Measurements from ENCODE around the gene LRRC42. TPM values are rescaled to one million over a fixed set of nuclear protein-coding genes. Genes with fewer than 3 reads are reported as not detected.
"Not testable (repeated sequence)": the region's sequence is repeated elsewhere in the genome, so short reads cannot be mapped to it uniquely, and the experiment has no call there.

The LRRC42 gene
- total and polyA plus RNA-seq, 8 donors, result 2.9 to 23.5 (median 13.4) TPM

GRCh38 chr1:53992085-53992874 is 46.1 kb downstream of the LRRC42 start:
- Histone ChIP-seq H3K27me3 (no peaks in the 10 kb centered on the region), H3K4me3 (no peak overlapping the region), H3K27ac (no peak overlapping the region), H3K36me3 (no peaks in the 10 kb centered on the region), H3K4me1 (no peaks in the 10 kb centered on the region), H3K9me3 (no peaks in the 10 kb centered on the region)
- 68 to 79% (median 72%) methylated on average over 4 of the region's 4 CpGs for WGBS, 5 donors
- no peak for DNase-seq
- peak in 3 of 7 experiments; percentile 6 to 25 (median 8) for TF ChIP-seq CTCF (IDR thresholded peaks at IDR 0.05)
- TF ChIP-seq EP300 (IDR thresholded peaks at IDR 0.05), result no peak
- intact Hi-C loops (cut with DNase I; ENCODE audit: low total_unique reads), result no loop called here

GRCh38 chr1:53994516-53994915 is 48.4 kb downstream of the LRRC42 start:
- H3K9me3 ChIP-seq; DNase-seq; H3K36me3 ChIP-seq; intact Hi-C loops (cut with DNase I; ENCODE audit: low total_unique reads); H3K27ac ChIP-seq; H3K4me3 ChIP-seq; H3K4me1 ChIP-seq; H3K27me3 ChIP-seq: not testable (repeated sequence)
- WGBS, 5 donors, result 86 to 94% (median 91%) methylated on average over 2 of the region's 2 CpGs

GRCh38 chr1:53995683-53996082 is 49.5 kb downstream of the LRRC42 start:
- Histone ChIP-seq H3K4me3 (no peak overlapping the region), H3K36me3 (no peaks in the 10 kb centered on the region), H3K4me1 (no peaks in the 10 kb centered on the region), H3K9me3 (no peaks in the 10 kb centered on the region), H3K27ac (no peak overlapping the region), H3K27me3 (no peaks in the 10 kb centered on the region)
- no peak for TF ChIP-seq EP300 (IDR thresholded peaks at IDR 0.05)
- no peak for TF ChIP-seq POLR2A (IDR thresholded peaks at IDR 0.05)
- no peak for TF ChIP-seq POLR2AphosphoS5 (IDR thresholded peaks at IDR 0.05)
- no peak for TF ChIP-seq CTCF (IDR thresholded peaks at IDR 0.05)
- intact Hi-C loops (cut with DNase I; ENCODE audit: low total_unique reads), result no loop called here
- WGBS, 5 donors, result 85 to 98% (median 96%) methylated on average over 1 of the region's 1 CpG
- DNase-seq, result no peak

GRCh38 chr1:53998223-53998622 is 52.1 kb downstream of the LRRC42 start:
- Histone ChIP-seq H3K4me1 (peaks cover 0 to 11% (median 10%) of the 10 kb centered on the region in 4 donors), H3K9me3 (no peaks in the 10 kb centered on the region), H3K27me3 (no peaks in the 10 kb centered on the region), H3K36me3 (no peaks in the 10 kb centered on the region), H3K4me3 (no peak overlapping the region), H3K27ac (no peak overlapping the region)
- intact Hi-C loops (cut with DNase I; ENCODE audit: low total_unique reads), result no loop called here
- no peak for DNase-seq
- no peak for TF ChIP-seq EP300 (IDR thresholded peaks at IDR 0.05)
- TF ChIP-seq POLR2A (IDR thresholded peaks at IDR 0.05), result no peak
- no peak for TF ChIP-seq POLR2AphosphoS5 (IDR thresholded peaks at IDR 0.05)
- no peak for TF ChIP-seq CTCF (IDR thresholded peaks at IDR 0.05)
- WGBS, 5 donors, result 84 to 100% (median 90%) methylated on average over 1 of the region's 1 CpG

GRCh38 chr1:53999920-54000319 is 53.8 kb downstream of the LRRC42 start:
- H3K4me1 ChIP-seq, result peaks cover 0 to 11% (median 10%) of the 10 kb centered on the region in 4 donors
- no peak for DNase-seq
- H3K9me3 ChIP-seq, result no peaks in the 10 kb centered on the region
- no peak overlapping the region for H3K4me3 ChIP-seq
- intact Hi-C loops (cut with DNase I; ENCODE audit: low total_unique reads), result no loop called here
- H3K36me3 ChIP-seq, result no peaks in the 10 kb centered on the region
- TF ChIP-seq POLR2A (IDR thresholded peaks at IDR 0.05) (no peak), EP300 (IDR thresholded peaks at IDR 0.05) (no peak), POLR2AphosphoS5 (IDR thresholded peaks at IDR 0.05) (no peak), CTCF (IDR thresholded peaks at IDR 0.05) (no peak)
- H3K27ac ChIP-seq, result no peak overlapping the region
- H3K27me3 ChIP-seq, result no peaks in the 10 kb centered on the region
